Measurements from ENCODE around the gene MTA1. TPM values are rescaled to one million over a fixed set of nuclear protein-coding genes. Genes with fewer than 3 reads are reported as not detected.
A peak's percentile ranks its signal among the peaks of the same experiment; 100 is the strongest.

The MTA1 gene
- total and polyA plus RNA-seq, 2 of the 8 experiments (the other 6 are each of a cell fraction or from before 2014, with no cell fraction given) = 73.9 to 221 TPM

- 91% methylated on average over 23 of the region's 23 CpGs; no CpG with 5 or more reads in 1 of the 2 experiments for WGBS, 2 experiments (ENCODE audit: extremely low coverage in 1 of 2, insufficient coverage in 1 of 2, insufficient read length in 1 of 2, insufficient replicate concordance in 2 of 2, low coverage in 1 of 2, low lambda C conversion rate in 2 of 2, missing lambda C conversion rate in 1 of 2)
- no peak overlapping the region for H3K14ac ChIP-seq (ENCODE audit: insufficient read length)
- H3K18ac ChIP-seq (ENCODE audit: extremely low read depth, low read length) = no peak overlapping the region
- H4K5ac ChIP-seq (ENCODE audit: insufficient read length, low read depth, low read length) = no peak overlapping the region
- no peaks in the 10 kb centered on the region for H3K4me1 ChIP-seq (replicated peaks in 1 of 4; ENCODE audit: control insufficient read depth in 3 of 4, insufficient read depth in 4 of 4, low read length in 3 of 4)
- no peaks in the 10 kb centered on the region for H3K27me3 ChIP-seq (replicated peaks in 1 of 4; ENCODE audit: control insufficient read depth in 3 of 4, extremely low read depth in 1 of 4, insufficient read depth in 3 of 4, low read length in 3 of 4)
- FAIRE-seq (no peak), DNase-seq (ENCODE audit: low read depth in 1 of 2, low spot score in 2 of 2) (no peak)
- no peak overlapping the region; a peak in 1 of 7 replicates for H3K9ac ChIP-seq (replicated peaks in 1 of 4; ENCODE audit: extremely low read depth in 1 of 4, low read depth in 3 of 4, low read length in 3 of 4)
- H2AK5ac ChIP-seq (ENCODE audit: low read depth, low read length) = no peak overlapping the region
- no peak overlapping the region; the same call in 1 of the 2 replicates for H4K8ac ChIP-seq (ENCODE audit: extremely low read depth, insufficient read depth, low read length)
- no peak overlapping the region for H2AFZ ChIP-seq (ENCODE audit: low read length)
- H3K79me2 ChIP-seq (ENCODE audit: control insufficient read depth in 1 of 2, insufficient read depth in 2 of 2, low read length in 2 of 2) = no peaks in the 10 kb centered on the region
- no peak overlapping the region for H3K4ac ChIP-seq (replicated peaks; ENCODE audit: insufficient read length, low read depth, low read length)
- POLR2A ChIA-PET (ENCODE audit: partially characterized antibody) = interaction anchor here (0.9 to 1.6 kb wide), 2 partner anchors 13 to 15 kb away, joined by 4 to 5 read pairs; no protein-coding TSS in a partner anchor
- no peaks in the 10 kb centered on the region for H3K23me2 ChIP-seq (ENCODE audit: low read depth, low read length)
- H3K4me3 ChIP-seq (ENCODE audit: extremely low read depth in 1 of 4, insufficient read depth in 2 of 4, low read depth in 3 of 4, low read length in 4 of 4) = no peak overlapping the region
- CTCF ChIA-PET (ENCODE audit: partially characterized antibody) = interaction anchor here (0.5 to 3.0 kb wide), 16 partner anchors 9 to 1461 kb away, joined by 3 to 10 read pairs (median 4); no protein-coding TSS in a partner anchor
- H2BK20ac ChIP-seq (ENCODE audit: low read length) = no peak overlapping the region
- H3K56ac ChIP-seq (replicated peaks; ENCODE audit: insufficient read length, low read depth, low read length) = no peak overlapping the region
- H2BK5ac ChIP-seq (ENCODE audit: low read depth, low read length) = no peak overlapping the region
- no peak overlapping the region for H2BK12ac ChIP-seq (ENCODE audit: low read depth, low read length)
- H3K79me1 ChIP-seq (ENCODE audit: low read depth, low read length) = no peaks in the 10 kb centered on the region
- H3K27ac ChIP-seq (ENCODE audit: low read depth, low read length) = no peak overlapping the region
- H2BK120ac ChIP-seq (replicated peaks; ENCODE audit: low read depth, low read length) = no peak overlapping the region
- H4K20me1 ChIP-seq (replicated peaks in 1 of 2; ENCODE audit: control insufficient read depth in 1 of 2, insufficient read depth in 2 of 2, low read length in 2 of 2) = peaks cover 0 to 9% of the 10 kb centered on the region in 2 experiments
- no peak overlapping the region for H2BK15ac ChIP-seq (ENCODE audit: low read length)
- peaks cover 0 to 7% (median 2%) of the 10 kb centered on the region in 4 experiments; a peak in 3 of 8 replicates for H3K36me3 ChIP-seq (ENCODE audit: control insufficient read depth in 2 of 4, insufficient read depth in 4 of 4, low read length in 3 of 4)
- H3K23ac ChIP-seq (ENCODE audit: insufficient read length) = no peak overlapping the region
- H3K9me3 ChIP-seq (ENCODE audit: insufficient read depth in 2 of 2, low read depth in 1 of 2, low read length in 1 of 2) = peaks cover 0 to 4% of the 10 kb centered on the region in 2 experiments; a peak in 1 of 4 replicates
- H4K91ac ChIP-seq (replicated peaks; ENCODE audit: insufficient read length, low read length) = no peak overlapping the region
- no peak overlapping the region for H3K4me2 ChIP-seq (ENCODE audit: insufficient read depth in 1 of 2, low read depth in 2 of 2, low read length in 2 of 2)
- no peak for TF ChIP-seq POU5F1 (IDR thresholded peaks at IDR 0.05; ENCODE audit: low read depth, low read length)
- no peak for TF ChIP-seq ATF2 (IDR thresholded peaks at IDR 0.05; ENCODE audit: low read length)
- no peak for TF ChIP-seq EP300 (IDR thresholded peaks at IDR 0.05; ENCODE audit: borderline replicate concordance in 1 of 2, low read depth in 2 of 2, low read length in 2 of 2)
- peak in 2 of 3 experiments; percentile 29 to 39; a peak in 2 of 4 replicates for TF ChIP-seq CTCF (IDR thresholded peaks at IDR 0.05; ENCODE audit: control extremely low read depth in 1 of 3, insufficient read depth in 1 of 3, low read depth in 1 of 3, low read length in 3 of 3)
- no peak for TF ChIP-seq NRF1 (IDR thresholded peaks at IDR 0.05; ENCODE audit: low read depth, low read length)
- no peak for TF ChIP-seq ASH2L (IDR thresholded peaks at IDR 0.05; ENCODE audit: low read length)
- TF ChIP-seq GABPA (IDR thresholded peaks at IDR 0.05; ENCODE audit: borderline replicate concordance, insufficient read depth, low read length) = no peak
- no peak for TF ChIP-seq CHD1 (IDR thresholded peaks at IDR 0.05; ENCODE audit: low read depth, low read length)
These were observed 42.0 kb upstream of the MTA1 start for GRCh38 chr14:105377555-105378182.

Data from H1 (cell line).